Activated naive CD4-positive, alpha-beta T cell treated with anti-CD3 and anti-CD28 coated beads, Interleukin-2, amount 10 ng/mL, durations not matched to agents 7 days and 5 days (primary cell): Measurements from ENCODE around the gene SEC14L1.
"Not testable (repeated sequence)": the region's sequence is repeated elsewhere in the genome, so short reads cannot be mapped to it uniquely, and the experiment has no call there.

ENCODE experiments used
- CTCF ChIA-PET: fragments of 350-600 bp; sonication (Branson Sonifier 250); formaldehyde crosslinking; loops from one replicate; lab custom pipeline; 2021; ENCODE audit warnings: antibody characterized with exemption; lab: Charles Lee
- DNase-seq: peaks from one replicate; pipeline ENCODE4 v3.0.0-alpha.2; 2020
- H3K27ac Mint-ChIP-seq: one replicate; pipeline ENCODE4 v1.8.0; 2021; ENCODE audit warnings: mild to moderate bottlenecking, moderate library complexity, mixed read lengths
- H3K27me3 Mint-ChIP-seq: one replicate; pipeline ENCODE4 v1.8.0; 2021; ENCODE audit warnings: mild to moderate bottlenecking, mixed read lengths
- H3K36me3 Mint-ChIP-seq: one replicate; pipeline ENCODE4 v1.8.0; 2021; ENCODE audit warnings: mixed read lengths
- H3K4me1 Mint-ChIP-seq: one replicate; pipeline ENCODE4 v1.8.0; 2021; ENCODE audit warnings: mixed read lengths
- H3K4me3 Mint-ChIP-seq: one replicate; pipeline ENCODE4 v1.8.0; 2021; ENCODE audit warnings: mild to moderate bottlenecking, moderate library complexity, mixed read lengths
- H3K9me3 Mint-ChIP-seq: one replicate; pipeline ENCODE4 v1.8.0; 2021; ENCODE audit warnings: mixed read lengths

The SEC14L1 gene

GRCh38 chr17:77153472-77153871 is 12.7 kb downstream of the SEC14L1 start:
- DNase-seq = no peak
- peaks cover 20% of the 10 kb centered on the region for H3K4me1 Mint-ChIP-seq
- H3K27ac Mint-ChIP-seq = no peak overlapping the region
- CTCF ChIA-PET = no interaction called here
- H3K4me3 Mint-ChIP-seq = no peak overlapping the region
- H3K9me3 Mint-ChIP-seq = no peaks in the 10 kb centered on the region
- peaks cover 33% of the 10 kb centered on the region for H3K36me3 Mint-ChIP-seq
- H3K27me3 Mint-ChIP-seq = no peaks in the 10 kb centered on the region

GRCh38 chr17:77153999-77154586 is 13.3 kb downstream of the SEC14L1 start:
- Mint-ChIP-seq H3K9me3 (no peaks in the 10 kb centered on the region), H3K27me3 (no peaks in the 10 kb centered on the region), H3K27ac (no peak overlapping the region), H3K4me1 (peaks cover 14% of the 10 kb centered on the region), H3K4me3 (no peak overlapping the region), H3K36me3 (peaks cover 28% of the 10 kb centered on the region)
- CTCF ChIA-PET = no interaction called here
- DNase-seq = no peak

GRCh38 chr17:77155125-77155524 is 14.4 kb downstream of the SEC14L1 start:
- no peaks in the 10 kb centered on the region for H3K27me3 Mint-ChIP-seq
- peaks cover 27% of the 10 kb centered on the region for H3K36me3 Mint-ChIP-seq
- no peak overlapping the region for H3K4me3 Mint-ChIP-seq
- H3K9me3 Mint-ChIP-seq = no peaks in the 10 kb centered on the region
- CTCF ChIA-PET = no interaction called here
- DNase-seq = no peak
- peaks cover 14% of the 10 kb centered on the region for H3K4me1 Mint-ChIP-seq
- no peak overlapping the region for H3K27ac Mint-ChIP-seq

- H3K4me3 Mint-ChIP-seq, H3K27ac Mint-ChIP-seq, DNase-seq, H3K27me3 Mint-ChIP-seq, H3K9me3 Mint-ChIP-seq: not testable (repeated sequence)
- H3K36me3 Mint-ChIP-seq = peaks cover 23% of the 10 kb centered on the region
- peaks cover 32% of the 10 kb centered on the region for H3K4me1 Mint-ChIP-seq
- CTCF ChIA-PET = interaction anchor here (0.7 kb wide), 1 partner anchor 67 kb away, joined by 3 read pairs; no protein-coding TSS in a partner anchor
Observed at GRCh38 chr17:77157766-77158165, 17.0 kb downstream of the SEC14L1 start.

- no peak overlapping the region for H3K27ac Mint-ChIP-seq
- H3K9me3 Mint-ChIP-seq = peaks cover 4% of the 10 kb centered on the region
- CTCF ChIA-PET = no interaction called here
- H3K4me1 Mint-ChIP-seq = peaks cover 47% of the 10 kb centered on the region
- H3K36me3 Mint-ChIP-seq = peaks cover 42% of the 10 kb centered on the region
- no peak overlapping the region for H3K4me3 Mint-ChIP-seq
- no peak for DNase-seq
- H3K27me3 Mint-ChIP-seq = no peaks in the 10 kb centered on the region
Observed at GRCh38 chr17:77160091-77160874, 19.5 kb downstream of the SEC14L1 start.

GRCh38 chr17:77160875-77161530 is 20.2 kb downstream of the SEC14L1 start:
- no peak overlapping the region for H3K4me3 Mint-ChIP-seq
- H3K9me3 Mint-ChIP-seq = peaks cover 9% of the 10 kb centered on the region
- DNase-seq = no peak
- peaks cover 45% of the 10 kb centered on the region for H3K4me1 Mint-ChIP-seq
- CTCF ChIA-PET = no interaction called here
- no peaks in the 10 kb centered on the region for H3K27me3 Mint-ChIP-seq
- peaks cover 49% of the 10 kb centered on the region for H3K36me3 Mint-ChIP-seq
- no peak overlapping the region for H3K27ac Mint-ChIP-seq

- peaks cover 44% of the 10 kb centered on the region for H3K4me1 Mint-ChIP-seq
- no peaks in the 10 kb centered on the region for H3K27me3 Mint-ChIP-seq
- CTCF ChIA-PET = no interaction called here
- H3K9me3 Mint-ChIP-seq = peaks cover 12% of the 10 kb centered on the region
- peak overlapping the region; percentile 72 for H3K27ac Mint-ChIP-seq
- no peak for DNase-seq
- no peak overlapping the region for H3K4me3 Mint-ChIP-seq
- H3K36me3 Mint-ChIP-seq = peaks cover 53% of the 10 kb centered on the region
Observed at GRCh38 chr17:77161953-77162352, 21.2 kb downstream of the SEC14L1 start.

GRCh38 chr17:77163001-77163400 is 22.2 kb downstream of the SEC14L1 start:
- Mint-ChIP-seq H3K27ac (no peak overlapping the region), H3K27me3 (no peaks in the 10 kb centered on the region), H3K36me3 (peaks cover 58% of the 10 kb centered on the region), H3K4me1 (peaks cover 44% of the 10 kb centered on the region), H3K4me3 (no peak overlapping the region), H3K9me3 (peaks cover 20% of the 10 kb centered on the region)
- no peak for DNase-seq
- CTCF ChIA-PET = no interaction called here

- H3K9me3 Mint-ChIP-seq = peaks cover 27% of the 10 kb centered on the region
- no peaks in the 10 kb centered on the region for H3K27me3 Mint-ChIP-seq
- H3K36me3 Mint-ChIP-seq = peaks cover 59% of the 10 kb centered on the region
- H3K27ac Mint-ChIP-seq = no peak overlapping the region
- H3K4me3 Mint-ChIP-seq = no peak overlapping the region
- H3K4me1 Mint-ChIP-seq = peaks cover 44% of the 10 kb centered on the region
- CTCF ChIA-PET = no interaction called here
- DNase-seq = no peak
Observed at GRCh38 chr17:77163511-77164280, 22.9 kb downstream of the SEC14L1 start.

- Mint-ChIP-seq H3K36me3 (peaks cover 67% of the 10 kb centered on the region), H3K4me3 (no peak overlapping the region), H3K4me1 (peaks cover 44% of the 10 kb centered on the region), H3K27ac (no peak overlapping the region), H3K9me3 (peaks cover 35% of the 10 kb centered on the region), H3K27me3 (no peaks in the 10 kb centered on the region)
- CTCF ChIA-PET = no interaction called here
- DNase-seq = no peak
Observed at GRCh38 chr17:77164483-77165091, 23.8 kb downstream of the SEC14L1 start.

- Mint-ChIP-seq H3K36me3 (peaks cover 75% of the 10 kb centered on the region), H3K9me3 (peaks cover 44% of the 10 kb centered on the region), H3K4me1 (peaks cover 38% of the 10 kb centered on the region), H3K27ac (no peak overlapping the region), H3K27me3 (no peaks in the 10 kb centered on the region), H3K4me3 (no peak overlapping the region)
- CTCF ChIA-PET = no interaction called here
- DNase-seq = no peak
Observed at GRCh38 chr17:77165577-77165976, 24.8 kb downstream of the SEC14L1 start.

GRCh38 chr17:77167472-77168306 is 26.9 kb downstream of the SEC14L1 start:
- no peak for DNase-seq
- peaks cover 24% of the 10 kb centered on the region for H3K4me1 Mint-ChIP-seq
- H3K9me3 Mint-ChIP-seq = peaks cover 59% of the 10 kb centered on the region
- H3K27ac Mint-ChIP-seq = no peak overlapping the region
- no peak overlapping the region for H3K4me3 Mint-ChIP-seq
- H3K36me3 Mint-ChIP-seq = peaks cover 77% of the 10 kb centered on the region
- H3K27me3 Mint-ChIP-seq = no peaks in the 10 kb centered on the region
- CTCF ChIA-PET = no interaction called here

GRCh38 chr17:77173104-77173503 is 32.3 kb downstream of the SEC14L1 start:
- CTCF ChIA-PET = interaction anchor here (1.2 kb wide), 1 partner anchor 9 kb away, joined by 4 read pairs; no protein-coding TSS in a partner anchor

More at GRCh38 chr17:77173104-77173503, 32.3 kb downstream of the SEC14L1 start:
- Mint-ChIP-seq H3K27me3 (no peaks in the 10 kb centered on the region), H3K36me3 (peaks cover 68% of the 10 kb centered on the region), H3K9me3 (peaks cover 67% of the 10 kb centered on the region), H3K27ac (no peak overlapping the region), H3K4me3 (no peak overlapping the region), H3K4me1 (no peaks in the 10 kb centered on the region)
- DNase-seq = no peak
